ENCODE measurements around the gene OLFM1. TPM values are rescaled to one million over a fixed set of nuclear protein-coding genes. Genes with fewer than 3 reads are reported as not detected.
A peak's percentile ranks its signal among the peaks of the same experiment; 100 is the strongest.

OLFM1 gene
- total and polyA plus RNA-seq, 2 experiments from 2014 or later: 2.4 to 3.8 TPM

GRCh38 chr9:135090081-135090480, 2.6 kb downstream of the OLFM1 start:
- H3K27me3 ChIP-seq: peaks cover 39% of the 10 kb centered on the region
- H3K27ac ChIP-seq: no peak overlapping the region
- no peak for TF ChIP-seq CTCF (IDR thresholded peaks at IDR 0.05; ENCODE audit: low read depth, low read length)

GRCh38 chr9:135090547-135090946, 3.1 kb downstream of the OLFM1 start:
- no peaks in the 10 kb centered on the region for H3K36me3 ChIP-seq
- H3K4me3 ChIP-seq: no peak overlapping the region
- DNase-seq (ENCODE audit: low read depth in 1 of 2, low spot score in 1 of 2): peak; percentile 10 to 74
- TF ChIP-seq CTCF (IDR thresholded peaks at IDR 0.05; ENCODE audit: low read depth, low read length): no peak
- peaks cover 39% of the 10 kb centered on the region for H3K27me3 ChIP-seq
- H3K27ac ChIP-seq: no peak overlapping the region
- no peaks in the 10 kb centered on the region for H3K9me3 ChIP-seq (ENCODE audit: low read depth)
- H3K4me1 ChIP-seq (ENCODE audit: low read depth): no peaks in the 10 kb centered on the region

More at GRCh38 chr9:135090081-135090480, 2.6 kb downstream of the OLFM1 start:
- no peak for DNase-seq (ENCODE audit: low read depth in 1 of 2, low spot score in 1 of 2)
- H3K9me3 ChIP-seq (ENCODE audit: low read depth): no peaks in the 10 kb centered on the region
- no peaks in the 10 kb centered on the region for H3K36me3 ChIP-seq
- no peak overlapping the region for H3K4me3 ChIP-seq
- no peaks in the 10 kb centered on the region for H3K4me1 ChIP-seq (ENCODE audit: low read depth)

- Histone ChIP-seq H3K4me1 (ENCODE audit: low read depth) (no peaks in the 10 kb centered on the region), H3K9me3 (ENCODE audit: low read depth) (no peaks in the 10 kb centered on the region), H3K4me3 (no peak overlapping the region), H3K27me3 (peaks cover 38% of the 10 kb centered on the region), H3K27ac (no peak overlapping the region), H3K36me3 (no peaks in the 10 kb centered on the region)
- TF ChIP-seq CTCF (IDR thresholded peaks at IDR 0.05; ENCODE audit: low read depth, low read length): no peak
- DNase-seq (ENCODE audit: low read depth in 1 of 2, low spot score in 1 of 2): no peak
Measured at GRCh38 chr9:135091545-135091944, 4.1 kb downstream of the OLFM1 start.

- H3K4me3 ChIP-seq: no peak overlapping the region
- H3K36me3 ChIP-seq: no peaks in the 10 kb centered on the region
- no peak for DNase-seq (ENCODE audit: low read depth in 1 of 2, low spot score in 1 of 2)
- no peak for TF ChIP-seq CTCF (IDR thresholded peaks at IDR 0.05; ENCODE audit: low read depth, low read length)
- H3K27ac ChIP-seq: no peak overlapping the region
- H3K27me3 ChIP-seq: peaks cover 24% of the 10 kb centered on the region
- H3K4me1 ChIP-seq (ENCODE audit: low read depth): no peaks in the 10 kb centered on the region
- H3K9me3 ChIP-seq (ENCODE audit: low read depth): no peaks in the 10 kb centered on the region
Measured at GRCh38 chr9:135093111-135093510, 5.6 kb downstream of the OLFM1 start.

- TF ChIP-seq CTCF (IDR thresholded peaks at IDR 0.05; ENCODE audit: low read depth, low read length): no peak
- H3K4me3 ChIP-seq: no peak overlapping the region
- H3K4me1 ChIP-seq (ENCODE audit: low read depth): no peaks in the 10 kb centered on the region
- H3K27ac ChIP-seq: no peak overlapping the region
- peaks cover 15% of the 10 kb centered on the region for H3K27me3 ChIP-seq
- no peaks in the 10 kb centered on the region for H3K36me3 ChIP-seq
- no peaks in the 10 kb centered on the region for H3K9me3 ChIP-seq (ENCODE audit: low read depth)
- DNase-seq (ENCODE audit: low read depth in 1 of 2, low spot score in 1 of 2): no peak
Measured at GRCh38 chr9:135093911-135094584, 6.6 kb downstream of the OLFM1 start.

All from cardiac muscle cell (in vitro differentiated cells and primary cell).